ENCODE measurements around the gene KPNA2. TPM values are rescaled to one million over a fixed set of nuclear protein-coding genes. Genes with fewer than 3 reads are reported as not detected.
"Not testable (repeated sequence)": the region's sequence is repeated elsewhere in the genome, so short reads cannot be mapped to it uniquely, and the experiment has no call there.

The KPNA2 gene
- total RNA-seq, 2 experiments from 2014 or later = 165 to 180 TPM

GRCh38 chr17:68080411-68081150 is 45.0 kb downstream of the KPNA2 start:
- TF ChIP-seq, protein P1, sequence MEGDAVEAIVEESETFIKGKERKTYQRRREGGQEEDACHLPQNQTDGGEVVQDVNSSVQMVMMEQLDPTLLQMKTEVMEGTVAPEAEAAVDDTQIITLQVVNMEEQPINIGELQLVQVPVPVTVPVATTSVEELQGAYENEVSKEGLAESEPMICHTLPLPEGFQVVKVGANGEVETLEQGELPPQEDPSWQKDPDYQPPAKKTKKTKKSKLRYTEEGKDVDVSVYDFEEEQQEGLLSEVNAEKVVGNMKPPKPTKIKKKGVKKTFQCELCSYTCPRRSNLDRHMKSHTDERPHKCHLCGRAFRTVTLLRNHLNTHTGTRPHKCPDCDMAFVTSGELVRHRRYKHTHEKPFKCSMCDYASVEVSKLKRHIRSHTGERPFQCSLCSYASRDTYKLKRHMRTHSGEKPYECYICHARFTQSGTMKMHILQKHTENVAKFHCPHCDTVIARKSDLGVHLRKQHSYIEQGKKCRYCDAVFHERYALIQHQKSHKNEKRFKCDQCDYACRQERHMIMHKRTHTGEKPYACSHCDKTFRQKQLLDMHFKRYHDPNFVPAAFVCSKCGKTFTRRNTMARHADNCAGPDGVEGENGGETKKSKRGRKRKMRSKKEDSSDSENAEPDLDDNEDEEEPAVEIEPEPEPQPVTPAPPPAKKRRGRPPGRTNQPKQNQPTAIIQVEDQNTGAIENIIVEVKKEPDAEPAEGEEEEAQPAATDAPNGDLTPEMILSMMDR (IDR thresholded peaks at IDR 0.05) = no peak
- Mint-ChIP-seq H3K4me3 (no peak overlapping the region), H3K4me1 (ENCODE audit: low read depth) (peaks cover 8% of the 10 kb centered on the region), H3K27ac (no peak overlapping the region), H3K27me3 (peaks cover 1% of the 10 kb centered on the region), H3K36me3 (ENCODE audit: low read depth) (no peaks in the 10 kb centered on the region), H3K9me3 (peaks cover 4% of the 10 kb centered on the region)
- ChIA-PET CTCF (interaction anchor here (0.8 to 1.2 kb wide), 3 partner anchors 20 to 385 kb away, joined by 3 read pairs; no protein-coding TSS in a partner anchor), POLR2A (interaction anchor here (0.6 kb wide), 1 partner anchor 210 kb away, joined by 4 read pairs; the partner anchor contains the start of gene SLC16A6)
- intact Hi-C loops (cut with micrococcal nuclease) = no loop called here
- no peak for DNase-seq
- no peak for ATAC-seq

DNA sequence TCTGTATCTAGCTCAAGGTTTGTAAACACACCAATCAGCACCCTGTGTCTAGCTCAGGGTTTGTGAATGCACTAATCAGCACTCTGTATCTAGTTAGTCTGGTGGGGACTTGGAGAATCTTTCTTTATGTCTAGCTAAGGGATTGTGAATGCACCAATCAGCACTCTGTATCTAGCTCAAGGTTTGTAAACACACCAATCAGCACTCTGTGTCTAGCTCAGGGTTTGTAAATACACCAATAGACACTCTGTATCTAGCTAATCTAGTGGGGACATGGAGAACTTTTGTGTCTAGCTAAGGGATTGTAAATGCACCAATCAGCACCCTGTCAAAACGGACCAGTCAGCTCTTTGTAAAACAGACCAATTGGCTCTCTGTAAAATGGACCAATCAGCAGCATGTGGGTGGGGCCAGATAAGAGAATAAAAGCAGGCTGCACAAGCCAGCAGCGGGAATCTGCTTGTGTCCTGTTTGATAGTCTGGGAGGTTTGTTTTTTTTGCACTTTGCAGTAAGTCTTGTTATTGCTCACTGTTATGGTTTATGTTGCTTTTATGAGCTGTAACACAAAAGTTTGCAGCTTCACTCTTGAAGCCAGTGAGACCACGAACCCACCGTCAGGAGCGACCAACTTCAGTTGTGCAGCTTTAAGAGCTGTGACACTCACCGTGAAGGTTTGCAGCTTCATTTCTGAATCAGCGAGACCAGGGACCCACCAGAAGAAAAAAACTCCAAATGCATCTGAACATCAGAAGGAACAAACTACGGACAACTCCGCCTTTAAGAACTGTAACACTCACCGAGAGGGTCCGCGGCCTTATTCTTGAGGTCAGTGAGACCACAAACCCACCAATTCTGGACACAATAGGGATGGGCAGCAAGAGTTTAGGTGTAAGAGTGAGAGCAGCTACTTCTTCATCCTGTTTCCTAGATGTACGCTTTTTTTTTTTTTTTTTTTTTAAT is 46.0 kb downstream of the KPNA2 start:
- H3K27me3 Mint-ChIP-seq; H3K9me3 Mint-ChIP-seq; H3K36me3 Mint-ChIP-seq (ENCODE audit: low read depth); H3K4me3 Mint-ChIP-seq; intact Hi-C loops (cut with micrococcal nuclease); H3K27ac Mint-ChIP-seq: not testable (repeated sequence)
- ATAC-seq (peak; percentile 11), DNase-seq (peak; percentile 20)
- ChIA-PET POLR2A (interaction anchor here (0.9 kb wide), 2 partner anchors 25 to 41 kb away, joined by 3 read pairs; no protein-coding TSS in a partner anchor), CTCF (interaction anchor here (0.8 to 1.4 kb wide), 5 partner anchors 19 to 384 kb away, joined by 3 read pairs; no protein-coding TSS in a partner anchor)
- H3K4me1 Mint-ChIP-seq (ENCODE audit: low read depth) = peaks cover 18% of the 10 kb centered on the region

DNA sequence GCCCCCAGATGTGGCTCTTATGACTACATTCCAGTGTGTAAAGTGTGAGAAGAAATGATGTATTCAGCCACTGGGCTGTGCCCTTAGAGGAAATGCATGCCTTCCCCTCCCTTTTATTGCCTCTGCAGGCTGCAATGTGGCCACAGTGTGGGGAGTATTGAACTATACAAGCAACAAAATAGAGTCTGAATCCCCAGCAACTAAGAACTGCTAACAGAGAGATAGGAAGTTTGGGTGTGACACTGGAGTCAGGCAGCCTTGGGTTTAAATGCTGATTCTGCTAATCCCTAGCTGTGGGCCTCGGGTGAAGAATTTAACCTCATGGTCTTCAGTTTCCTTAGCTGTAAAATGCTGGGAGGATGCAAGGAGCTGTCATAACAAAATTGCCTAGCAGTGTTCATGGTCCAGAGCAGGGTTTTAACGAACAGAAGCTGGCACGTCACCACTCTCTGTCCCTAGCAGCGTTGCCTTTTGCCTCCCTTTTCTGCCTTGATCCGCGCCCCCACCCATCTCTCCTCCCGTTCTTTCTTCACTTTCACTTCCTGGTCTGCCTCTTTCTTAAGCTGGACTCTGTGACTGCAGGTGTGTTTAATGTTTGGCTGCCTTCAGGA is 50.3 kb downstream of the KPNA2 start:
- CTCF ChIA-PET = no interaction called here
- H3K36me3 Mint-ChIP-seq (ENCODE audit: low read depth) = no peaks in the 10 kb centered on the region
- intact Hi-C loops (cut with micrococcal nuclease) = no loop called here
- ATAC-seq (peak; percentile 38), DNase-seq (peak; percentile 23)
- POLR2A ChIA-PET = interaction anchor here (0.8 kb wide), 2 partner anchors 16 to 162 kb away, joined by 3 read pairs; partner anchors contain the start of gene AMZ2
- H3K9me3 Mint-ChIP-seq = peaks cover 4% of the 10 kb centered on the region
- H3K4me3 Mint-ChIP-seq = peak overlapping the region; percentile 52
- peak overlapping the region; percentile 51 for H3K27ac Mint-ChIP-seq
- H3K27me3 Mint-ChIP-seq = peaks cover 1% of the 10 kb centered on the region
- TF ChIP-seq, protein P1 (IDR thresholded peaks at IDR 0.05) = no peak
- peaks cover 40% of the 10 kb centered on the region for H3K4me1 Mint-ChIP-seq (ENCODE audit: low read depth)

- peak overlapping the region; percentile 52 for H3K4me3 Mint-ChIP-seq
These were observed 51.1 kb downstream of the KPNA2 start for GRCh38 chr17:68086666-68087065.

DNA sequence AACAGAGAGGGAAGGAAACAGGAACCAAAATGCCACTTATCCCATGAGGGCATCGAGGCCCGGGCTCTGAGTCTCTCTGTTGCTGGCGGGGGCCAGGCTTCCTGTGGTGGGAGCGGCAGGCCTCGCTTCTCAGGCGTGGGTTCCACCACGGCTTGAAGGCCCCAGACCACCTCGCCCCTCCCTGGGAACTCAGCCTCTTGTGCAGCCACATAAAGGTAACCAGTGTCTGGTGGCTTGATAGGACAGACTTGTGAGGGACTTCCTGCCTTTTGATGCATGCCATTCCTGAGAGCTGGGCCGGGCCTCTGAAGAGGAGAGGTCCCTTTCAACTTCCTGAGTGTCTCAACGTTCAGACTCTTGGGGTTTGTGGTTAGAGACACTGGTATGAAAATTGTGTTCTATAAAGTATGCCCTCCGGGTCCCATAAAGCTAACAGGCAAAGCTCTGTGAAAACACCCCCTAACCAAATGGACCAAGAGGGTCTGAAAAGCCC is 51.6 kb downstream of the KPNA2 start:
- H3K4me1 Mint-ChIP-seq (ENCODE audit: low read depth) = peaks cover 36% of the 10 kb centered on the region
- H3K36me3 Mint-ChIP-seq (ENCODE audit: low read depth); H3K27me3 Mint-ChIP-seq; CTCF ChIA-PET; H3K9me3 Mint-ChIP-seq; intact Hi-C loops (cut with micrococcal nuclease): not testable (repeated sequence)
- DNase-seq (peak; percentile 55), ATAC-seq (peak; percentile 65)
- H3K4me3 Mint-ChIP-seq = peak overlapping the region; percentile 52
- H3K27ac Mint-ChIP-seq = peak overlapping the region; percentile 51
- POLR2A ChIA-PET = interaction anchor here (0.9 kb wide), 1 partner anchor 14 kb away, joined by 3 read pairs; no protein-coding TSS in a partner anchor

More at GRCh38 chr17:68086666-68087065, 51.1 kb downstream of the KPNA2 start:
- H3K27me3 Mint-ChIP-seq; H3K9me3 Mint-ChIP-seq; intact Hi-C loops (cut with micrococcal nuclease); H3K36me3 Mint-ChIP-seq (ENCODE audit: low read depth): not testable (repeated sequence)
- ChIA-PET POLR2A (interaction anchor here (0.8 kb wide), 1 partner anchor 16 kb away, joined by 3 read pairs; no protein-coding TSS in a partner anchor), CTCF (interaction anchor here (0.6 kb wide), 1 partner anchor 872 kb away, joined by 3 read pairs; no protein-coding TSS in a partner anchor)
- Mint-ChIP-seq H3K4me1 (ENCODE audit: low read depth) (peaks cover 37% of the 10 kb centered on the region), H3K27ac (peak overlapping the region; percentile 51)
- peak; percentile 21 for DNase-seq
- peak; percentile 34 for ATAC-seq

All from activated CD8-positive, alpha-beta T cell treated with anti-CD3 and anti-CD28 coated beads for 36 hours (primary cell).